SU-DHL-6 (cell line): ENCODE results near the gene F8.

ENCODE experiments used
- EZH2phosphoT487 ChIP-seq: fragments of 200-600 bp; sonication (generic), shearing (Covaris generic); conservative IDR thresholded peaks from 2 replicates; pipeline ENCODE4 v1.6.1; 2018; ENCODE audit warnings: mild to moderate bottlenecking, antibody characterized with exemption, low read length, moderate library complexity, mixed read lengths
- TF ChIP-seq, protein P1 (sequence below): fragments of 200-600 bp; sonication (generic); IDR thresholded peaks from one replicate; pipeline ENCODE4 v1.5.1; 2017; ENCODE audit warnings: antibody characterized with exemption, mild to moderate bottlenecking, low read length, moderate library complexity; ENCODE audit not compliant: insufficient read depth, poor library complexity, severe bottlenecking

DNA sequence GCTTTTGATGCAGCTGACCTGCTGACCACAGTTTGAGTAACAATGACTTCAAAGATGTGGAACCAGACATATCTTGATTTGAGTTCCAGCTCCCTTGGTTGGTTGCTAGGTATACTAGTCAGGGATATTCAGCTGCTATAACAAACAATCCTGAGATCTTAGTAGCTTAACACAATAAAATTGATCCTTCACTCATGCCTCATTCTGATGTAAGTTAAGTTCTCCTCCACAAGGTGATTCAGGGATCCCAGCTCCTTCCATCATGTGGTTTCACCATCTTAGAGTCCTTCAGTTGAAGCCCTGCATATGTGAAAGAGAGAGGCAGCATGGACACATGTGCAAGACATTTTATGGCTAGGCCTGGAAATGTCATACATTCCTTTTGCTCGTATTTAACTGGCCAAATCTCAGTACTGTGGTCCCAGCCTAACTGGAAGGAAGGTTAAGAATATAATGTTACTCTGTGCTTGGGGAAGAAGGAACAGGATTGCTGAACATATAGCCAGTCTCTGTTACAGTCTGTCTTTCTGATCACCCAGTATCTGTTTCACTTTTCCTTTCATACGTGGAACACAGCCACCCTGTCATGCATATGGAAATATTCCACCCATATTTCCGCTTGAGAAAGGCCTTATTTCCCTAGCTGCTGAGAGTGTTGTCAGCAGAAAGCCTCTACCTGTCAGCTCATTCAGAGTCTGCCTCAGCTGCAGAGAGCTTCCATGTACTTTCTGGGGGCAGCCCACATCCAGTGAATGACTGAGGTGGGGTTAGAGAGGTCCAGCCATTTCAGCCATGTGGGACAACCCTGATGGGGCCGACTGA, 195.1 kb downstream of the F8 start:
- TF ChIP-seq, protein P1, sequence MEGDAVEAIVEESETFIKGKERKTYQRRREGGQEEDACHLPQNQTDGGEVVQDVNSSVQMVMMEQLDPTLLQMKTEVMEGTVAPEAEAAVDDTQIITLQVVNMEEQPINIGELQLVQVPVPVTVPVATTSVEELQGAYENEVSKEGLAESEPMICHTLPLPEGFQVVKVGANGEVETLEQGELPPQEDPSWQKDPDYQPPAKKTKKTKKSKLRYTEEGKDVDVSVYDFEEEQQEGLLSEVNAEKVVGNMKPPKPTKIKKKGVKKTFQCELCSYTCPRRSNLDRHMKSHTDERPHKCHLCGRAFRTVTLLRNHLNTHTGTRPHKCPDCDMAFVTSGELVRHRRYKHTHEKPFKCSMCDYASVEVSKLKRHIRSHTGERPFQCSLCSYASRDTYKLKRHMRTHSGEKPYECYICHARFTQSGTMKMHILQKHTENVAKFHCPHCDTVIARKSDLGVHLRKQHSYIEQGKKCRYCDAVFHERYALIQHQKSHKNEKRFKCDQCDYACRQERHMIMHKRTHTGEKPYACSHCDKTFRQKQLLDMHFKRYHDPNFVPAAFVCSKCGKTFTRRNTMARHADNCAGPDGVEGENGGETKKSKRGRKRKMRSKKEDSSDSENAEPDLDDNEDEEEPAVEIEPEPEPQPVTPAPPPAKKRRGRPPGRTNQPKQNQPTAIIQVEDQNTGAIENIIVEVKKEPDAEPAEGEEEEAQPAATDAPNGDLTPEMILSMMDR: no peak
- no peak for TF ChIP-seq EZH2phosphoT487
